Middle frontal gyrus (tissue), 1 donor: Measurements from ENCODE around the gene SLC25A36.
"Not testable (repeated sequence)": the region's sequence is repeated elsewhere in the genome, so short reads cannot be mapped to it uniquely, and the experiment has no call there.

Source experiments
- DNase-seq: peaks from one replicate; pipeline ENCODE4 v3.0.0-alpha.2; 2015; ENCODE audit warnings: low spot score; ENCODE audit errors: extremely low spot score

SLC25A36 gene

GRCh38 chr3:140931016-140931454 is 10.6 kb upstream of the SLC25A36 start:
- no peak for DNase-seq

- DNase-seq = no peak
These were observed 9.8 kb upstream of the SLC25A36 start for GRCh38 chr3:140931801-140932200.

GRCh38 chr3:140933109-140933508 is 8.5 kb upstream of the SLC25A36 start:
- no peak for DNase-seq

GRCh38 chr3:140933552-140933951 is 8.1 kb upstream of the SLC25A36 start:
- DNase-seq = no peak

GRCh38 chr3:140939305-140939704 is 2.3 kb upstream of the SLC25A36 start:
- not testable (repeated sequence) for DNase-seq

- DNase-seq = no peak
These were observed 574 bp upstream of the SLC25A36 start for GRCh38 chr3:140941090-140941433.

GRCh38 chr3:140942221-140943104 is 827 bp downstream of the SLC25A36 start:
- no peak for DNase-seq

GRCh38 chr3:140943781-140944552 is 2.3 kb downstream of the SLC25A36 start:
- DNase-seq = no peak

- no peak for DNase-seq
These were observed 7.0 kb downstream of the SLC25A36 start for GRCh38 chr3:140948460-140949249.

- no peak for DNase-seq
These were observed 8.5 kb downstream of the SLC25A36 start for GRCh38 chr3:140950144-140950543.

GRCh38 chr3:140950863-140951262 is 9.2 kb downstream of the SLC25A36 start:
- DNase-seq = no peak

- DNase-seq = not testable (repeated sequence)
These were observed 10.1 kb downstream of the SLC25A36 start for GRCh38 chr3:140951750-140952149.

GRCh38 chr3:140953028-140953960 is 11.7 kb downstream of the SLC25A36 start:
- no peak for DNase-seq

- DNase-seq = no peak
These were observed 12.9 kb downstream of the SLC25A36 start for GRCh38 chr3:140954576-140954975.

GRCh38 chr3:140955645-140956044 is 14.0 kb downstream of the SLC25A36 start:
- DNase-seq = no peak

GRCh38 chr3:140956058-140956835 is 14.6 kb downstream of the SLC25A36 start:
- DNase-seq = no peak

GRCh38 chr3:140972833-140973232 is 31.2 kb downstream of the SLC25A36 start:
- no peak for DNase-seq

- no peak for DNase-seq
These were observed 33.3 kb downstream of the SLC25A36 start for GRCh38 chr3:140974900-140975299.

GRCh38 chr3:140980663-140981062 is 39.0 kb downstream of the SLC25A36 start:
- DNase-seq = no peak

- DNase-seq = not testable (repeated sequence)
These were observed 46.2 kb downstream of the SLC25A36 start for GRCh38 chr3:140987792-140988191.
